Progenitor cell of endocrine pancreas (in vitro differentiated cells): ENCODE measurements around the gene SULT6B1. TPM values are rescaled to one million over a fixed set of nuclear protein-coding genes. Genes with fewer than 3 reads are reported as not detected.
"Not testable (repeated sequence)": the region's sequence is repeated elsewhere in the genome, so short reads cannot be mapped to it uniquely, and the experiment has no call there.

Experiments used
- DNase-seq: peaks from one replicate; pipeline ENCODE4 v3.0.0; 2021; ENCODE audit warnings: low spot score; ENCODE audit not compliant: unreplicated experiment
- H3K27ac Mint-ChIP-seq: 2 replicates; pipeline ENCODE4 v1.8.0; 2021; ENCODE audit warnings: mild to moderate bottlenecking, moderate library complexity, mixed read lengths
- H3K27me3 Mint-ChIP-seq: 2 replicates; pipeline ENCODE4 v1.8.0; 2021; ENCODE audit warnings: mixed read lengths
- H3K36me3 Mint-ChIP-seq: 2 replicates; pipeline ENCODE4 v1.8.0; 2022; ENCODE audit warnings: mixed read lengths; ENCODE audit not compliant: insufficient read depth
- H3K4me1 Mint-ChIP-seq: 2 replicates; pipeline ENCODE4 v1.8.0; 2021; ENCODE audit warnings: low read depth, mixed read lengths
- H3K4me3 Mint-ChIP-seq: 2 replicates; pipeline ENCODE4 v1.8.0; 2021; ENCODE audit warnings: low read depth, mild to moderate bottlenecking, moderate library complexity, mixed read lengths
- H3K9me3 Mint-ChIP-seq: 2 replicates; pipeline ENCODE4 v1.8.0; 2021; ENCODE audit warnings: low read depth, mixed read lengths
- total RNA-seq: library from RNA; stranded (reverse); gene quantifications from 2 replicates; pipeline ENCODE4 v1.2.1, GENCODE V29; 2021
- TF ChIP-seq, protein P1 (sequence below): fragments of 200-600 bp; sonication (generic); IDR thresholded peaks from one replicate; pipeline ENCODE4 v1.5.0; 2021; ENCODE audit warnings: antibody characterized with exemption, mild to moderate bottlenecking; ENCODE audit not compliant: unreplicated experiment

Gene SULT6B1
- total RNA-seq, 1 donor from 2014 or later: not detected

DNA sequence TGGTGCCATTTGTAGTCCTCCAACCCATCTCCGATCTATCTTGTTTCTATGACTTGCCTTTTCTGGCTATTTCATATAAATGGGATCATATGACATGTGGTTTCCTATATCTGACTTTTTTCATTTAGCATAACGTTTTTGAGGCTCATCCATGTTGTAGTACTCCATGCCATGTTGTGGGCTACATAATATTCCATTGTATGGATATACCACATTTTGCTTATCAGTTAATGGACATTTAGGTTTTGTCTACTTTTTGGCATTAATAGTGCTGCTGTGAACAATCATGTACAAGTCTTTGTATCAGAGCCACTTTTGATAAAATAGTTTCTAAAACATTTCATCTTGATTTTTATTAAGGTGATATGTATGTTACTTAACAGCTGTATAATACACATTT is 15.2 kb upstream of the SULT6B1 start:
- no peak overlapping the region for H3K4me3 Mint-ChIP-seq
- H3K9me3 Mint-ChIP-seq: peaks cover 8% of the 10 kb centered on the region
- no peak for DNase-seq
- H3K36me3 Mint-ChIP-seq: peaks cover 54% of the 10 kb centered on the region
- no peaks in the 10 kb centered on the region for H3K4me1 Mint-ChIP-seq
- TF ChIP-seq, protein P1, sequence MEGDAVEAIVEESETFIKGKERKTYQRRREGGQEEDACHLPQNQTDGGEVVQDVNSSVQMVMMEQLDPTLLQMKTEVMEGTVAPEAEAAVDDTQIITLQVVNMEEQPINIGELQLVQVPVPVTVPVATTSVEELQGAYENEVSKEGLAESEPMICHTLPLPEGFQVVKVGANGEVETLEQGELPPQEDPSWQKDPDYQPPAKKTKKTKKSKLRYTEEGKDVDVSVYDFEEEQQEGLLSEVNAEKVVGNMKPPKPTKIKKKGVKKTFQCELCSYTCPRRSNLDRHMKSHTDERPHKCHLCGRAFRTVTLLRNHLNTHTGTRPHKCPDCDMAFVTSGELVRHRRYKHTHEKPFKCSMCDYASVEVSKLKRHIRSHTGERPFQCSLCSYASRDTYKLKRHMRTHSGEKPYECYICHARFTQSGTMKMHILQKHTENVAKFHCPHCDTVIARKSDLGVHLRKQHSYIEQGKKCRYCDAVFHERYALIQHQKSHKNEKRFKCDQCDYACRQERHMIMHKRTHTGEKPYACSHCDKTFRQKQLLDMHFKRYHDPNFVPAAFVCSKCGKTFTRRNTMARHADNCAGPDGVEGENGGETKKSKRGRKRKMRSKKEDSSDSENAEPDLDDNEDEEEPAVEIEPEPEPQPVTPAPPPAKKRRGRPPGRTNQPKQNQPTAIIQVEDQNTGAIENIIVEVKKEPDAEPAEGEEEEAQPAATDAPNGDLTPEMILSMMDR: no peak
- no peaks in the 10 kb centered on the region for H3K27me3 Mint-ChIP-seq
- H3K27ac Mint-ChIP-seq: no peak overlapping the region

DNA sequence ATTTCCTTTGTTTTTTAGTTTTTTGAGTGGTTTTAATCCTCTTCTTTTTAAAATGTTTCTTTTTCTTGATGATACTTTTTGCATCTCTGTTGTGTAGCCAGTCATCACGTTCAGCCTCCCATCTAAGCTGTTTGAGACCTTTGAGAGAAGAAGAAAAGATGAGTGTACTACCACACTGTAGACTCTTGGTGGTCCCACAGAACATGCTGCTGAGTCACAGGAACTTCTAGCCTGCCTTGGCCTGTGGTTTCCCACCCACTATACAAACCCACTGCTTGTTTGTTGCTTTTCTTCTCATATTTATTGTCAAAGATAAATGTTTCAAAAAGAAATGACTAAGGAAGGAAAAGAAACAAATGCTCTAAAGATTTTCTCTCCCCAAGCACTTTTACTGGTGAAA is 13.3 kb upstream of the SULT6B1 start:
- Mint-ChIP-seq H3K4me1 (no peaks in the 10 kb centered on the region), H3K27ac (no peak overlapping the region), H3K27me3 (no peaks in the 10 kb centered on the region), H3K4me3 (no peak overlapping the region), H3K9me3 (peaks cover 4% of the 10 kb centered on the region), H3K36me3 (peaks cover 36% of the 10 kb centered on the region)
- TF ChIP-seq, protein P1: no peak
- no peak for DNase-seq

DNA sequence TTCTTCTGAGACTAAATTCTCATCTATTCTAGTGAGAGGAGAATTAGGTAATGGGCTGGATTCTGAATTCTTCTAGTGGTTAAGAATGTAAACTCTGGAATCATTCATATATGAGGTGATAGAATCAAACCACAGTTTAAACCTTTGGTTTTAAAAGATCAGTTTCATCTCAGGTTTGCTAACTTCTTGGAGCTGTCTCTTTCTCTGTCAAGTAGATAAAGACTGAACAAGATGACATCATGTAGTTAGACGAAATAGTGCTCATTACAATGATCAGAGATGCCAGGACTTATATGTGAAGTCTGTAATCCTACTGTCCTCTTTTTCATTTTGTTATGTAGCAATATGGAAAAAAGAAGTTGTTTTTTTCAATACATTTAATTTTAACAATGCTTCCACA is 12.7 kb upstream of the SULT6B1 start:
- Mint-ChIP-seq H3K27ac (no peak overlapping the region), H3K36me3 (peaks cover 34% of the 10 kb centered on the region), H3K4me3 (no peak overlapping the region), H3K27me3 (no peaks in the 10 kb centered on the region), H3K9me3 (peaks cover 5% of the 10 kb centered on the region), H3K4me1 (no peaks in the 10 kb centered on the region)
- TF ChIP-seq, protein P1: no peak
- no peak for DNase-seq

DNA sequence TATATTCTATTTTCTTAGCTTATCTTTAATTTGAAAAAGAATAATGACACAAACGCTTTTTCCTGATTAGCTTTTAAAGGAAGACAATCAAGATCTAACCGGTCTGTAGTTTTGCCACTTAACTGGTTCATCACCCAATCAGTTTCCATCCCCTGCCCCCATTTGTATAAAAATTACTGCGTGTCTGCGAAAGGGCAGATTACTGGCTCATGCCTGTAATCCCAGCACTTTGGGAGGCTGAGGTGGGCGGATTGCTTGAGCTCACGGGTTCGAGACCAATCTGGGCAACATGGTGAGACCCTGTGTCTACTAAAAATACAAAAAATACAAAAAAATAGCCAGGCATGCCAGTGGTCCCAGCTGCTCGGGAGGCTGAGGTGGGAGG is 10.2 kb upstream of the SULT6B1 start:
- no peak overlapping the region for H3K4me3 Mint-ChIP-seq
- peaks cover 14% of the 10 kb centered on the region for H3K36me3 Mint-ChIP-seq
- H3K9me3 Mint-ChIP-seq: peaks cover 4% of the 10 kb centered on the region
- H3K4me1 Mint-ChIP-seq: no peaks in the 10 kb centered on the region
- TF ChIP-seq, protein P1: no peak
- DNase-seq: no peak
- H3K27me3 Mint-ChIP-seq: no peaks in the 10 kb centered on the region
- peak overlapping the region; percentile 79 for H3K27ac Mint-ChIP-seq

DNA sequence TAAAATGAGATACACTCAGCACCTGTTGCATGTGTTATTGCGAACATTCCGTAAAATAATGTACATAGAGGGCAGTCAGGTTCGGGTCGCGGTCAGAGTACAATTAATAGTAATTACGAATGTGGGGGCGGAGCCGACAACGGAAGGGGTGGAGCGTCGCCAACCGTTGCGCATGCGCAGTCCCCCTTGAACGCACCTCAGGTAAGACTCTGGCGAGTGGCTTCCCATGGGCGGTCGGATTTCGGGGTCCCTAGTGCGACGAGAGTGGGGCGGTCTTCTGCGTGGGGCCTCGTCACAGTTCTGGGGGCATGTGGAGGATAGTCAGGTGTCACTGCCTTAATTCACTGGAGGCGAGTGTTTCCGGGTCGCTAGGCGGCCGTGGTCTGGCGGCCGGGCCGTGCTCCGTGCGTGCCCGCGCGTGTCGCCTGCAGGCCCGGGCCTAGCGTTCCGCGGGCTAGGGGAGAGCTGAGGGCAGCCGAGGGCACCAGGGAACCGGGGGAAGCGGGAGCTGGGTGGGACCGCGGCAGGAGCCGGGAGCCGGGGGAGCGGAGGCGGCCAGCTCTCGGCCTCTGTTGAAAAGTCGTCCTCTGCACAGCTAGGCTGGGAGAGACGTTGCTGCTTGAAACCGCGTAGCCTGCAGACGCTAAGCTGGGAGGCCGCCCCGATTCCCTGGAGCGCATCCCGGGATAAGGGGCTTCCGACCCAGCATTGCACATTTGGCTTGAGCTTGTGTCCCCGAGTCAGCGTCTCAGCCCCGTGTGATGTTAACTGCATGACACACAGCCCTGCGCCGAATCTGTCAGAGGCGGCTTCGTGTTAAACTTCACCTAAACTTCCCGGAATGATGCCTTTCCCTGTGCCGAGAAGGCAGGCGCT is 8.1 kb upstream of the SULT6B1 start, which contains the start of gene CEBPZOS:
Gene CEBPZOS, plus strand, starts transcription at position 177 of the 876 bp plus-strand sequence. CDS start 3,209 bp downstream, outside the sequence.
- Mint-ChIP-seq H3K4me3 (peak within 1 kb of the TSS; percentile 49), H3K4me1 (no peaks in the 10 kb centered on the region), H3K36me3 (peaks cover 4% of the 10 kb centered on the region), H3K27me3 (no peaks in the 10 kb centered on the region), H3K27ac (no peak within 1 kb of the TSS), H3K9me3 (peaks cover 3% of the 10 kb centered on the region)
- DNase-seq: no peak
- TF ChIP-seq, protein P1: no peak

DNA sequence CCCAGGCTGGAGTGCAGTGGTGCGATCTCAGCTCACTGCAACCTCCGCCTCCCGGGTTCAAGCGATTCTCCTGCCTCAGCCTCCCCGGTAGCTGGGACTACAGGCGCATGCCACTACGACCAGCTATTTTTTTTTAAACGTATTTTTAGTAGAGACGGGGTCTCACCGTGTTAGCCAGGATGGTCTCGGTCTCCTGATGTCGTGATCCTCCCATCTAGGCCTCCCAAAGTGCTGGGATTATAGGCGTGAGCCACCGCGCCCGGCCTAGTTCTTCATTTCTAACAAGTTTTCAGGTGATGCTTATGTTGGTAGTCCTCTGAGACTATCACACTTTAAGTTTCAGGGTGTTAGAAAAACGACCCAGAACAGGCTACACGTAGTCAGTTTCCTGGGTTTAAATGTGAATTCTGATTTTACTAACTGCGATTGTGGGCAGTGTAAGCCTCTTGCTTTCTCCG is 7.4 kb upstream of the SULT6B1 start:
- not testable (repeated sequence) for H3K27ac Mint-ChIP-seq, H3K4me1 Mint-ChIP-seq

More for the DNA sequence above, 7.4 kb upstream of the SULT6B1 start:
- H3K27me3 Mint-ChIP-seq, H3K4me3 Mint-ChIP-seq, DNase-seq, H3K36me3 Mint-ChIP-seq, H3K9me3 Mint-ChIP-seq: not testable (repeated sequence)
